GM23338 (cell line): ENCODE measurements around the gene RNU5B-1. TPM values are rescaled to one million over a fixed set of nuclear protein-coding genes. Genes with fewer than 3 reads are reported as not detected.

ENCODE experiments used
- ATAC-seq: fragments of 200-7000 bp; cut with Tn5 transposase; 3 replicates; pipeline ENCODE4 v1.9.1; 2020
- DNase-seq: peaks from one replicate; pipeline ENCODE4 v3.0.0-alpha.2; 2015; ENCODE audit warnings: low spot score
- H2AFZ ChIP-seq: fragments of 200-600 bp; sonication (generic); 2 replicates; pipeline ENCODE4 v1.8.0; 2016; ENCODE audit warnings: antibody characterized with exemption, mild to moderate bottlenecking, moderate library complexity
- H3F3A ChIP-seq: fragments of 200-600 bp; sonication (generic); replicated peaks from 2 replicates; pipeline ENCODE4 v1.8.0; 2017; ENCODE audit warnings: antibody characterized with exemption, mixed run types, low read depth
- H3K27ac ChIP-seq: fragments of 200-600 bp; sonication (generic); 2 replicates; pipeline ENCODE4 v1.6.1; 2016; ENCODE audit warnings: low read depth
- H3K27me3 ChIP-seq: fragments of 200-600 bp; sonication (generic); 2 replicates; pipeline ENCODE4 v1.8.0; 2016; ENCODE audit warnings: mild to moderate bottlenecking, mixed run types, moderate library complexity; ENCODE audit not compliant: insufficient read depth
- H3K36me3 ChIP-seq: fragments of 200-600 bp; sonication (generic); 2 replicates; pipeline ENCODE4 v1.8.0; 2016; ENCODE audit warnings: mild to moderate bottlenecking; ENCODE audit not compliant: insufficient read depth
- H3K4me1 ChIP-seq: fragments of 200-600 bp; sonication (generic); 2 replicates; pipeline ENCODE4 v1.8.0; 2016; ENCODE audit warnings: mild to moderate bottlenecking, moderate library complexity; ENCODE audit not compliant: insufficient read depth
- H3K4me2 ChIP-seq: fragments of 200-600 bp; sonication (generic); 2 replicates; pipeline ENCODE4 v1.7.1; 2017; ENCODE audit warnings: mixed run types
- H3K4me3 ChIP-seq: fragments of 200-600 bp; sonication (generic); 2 replicates; pipeline ENCODE4 v1.6.1; 2016; ENCODE audit warnings: mixed run types
- H3K79me2 ChIP-seq: fragments of 200-600 bp; sonication (generic); replicated peaks from 2 replicates; pipeline ENCODE4 v1.8.0; 2017; ENCODE audit warnings: mild to moderate bottlenecking; ENCODE audit not compliant: insufficient read depth
- H3K9me2 ChIP-seq: fragments of 200-600 bp; sonication (generic); 2 replicates; pipeline ENCODE4 v1.8.0; 2017; ENCODE audit not compliant: insufficient read depth
- H4K20me1 ChIP-seq: fragments of 200-600 bp; sonication (generic); replicated peaks from 2 replicates; pipeline ENCODE4 v1.8.0; 2017; ENCODE audit warnings: mild to moderate bottlenecking; ENCODE audit not compliant: insufficient read depth
- H3K27ac Mint-ChIP-seq: 2 replicates; pipeline ENCODE4 v1.8.0; 2020; ENCODE audit warnings: inconsistent platforms, mild to moderate bottlenecking, moderate library complexity, mixed read lengths
- H3K27me3 Mint-ChIP-seq: 3 replicates; pipeline ENCODE4 v1.8.0; 2022; ENCODE audit warnings: low read depth, mild to moderate bottlenecking, moderate library complexity, mixed read lengths, inconsistent platforms; ENCODE audit not compliant: insufficient read depth, poor library complexity
- H3K36me3 Mint-ChIP-seq: 3 replicates; pipeline ENCODE4 v1.8.0; 2021; ENCODE audit warnings: low read depth, mild to moderate bottlenecking, inconsistent platforms, moderate library complexity, mixed read lengths
- H3K4me1 Mint-ChIP-seq: 3 replicates; pipeline ENCODE4 v1.8.0; 2020; ENCODE audit warnings: mild to moderate bottlenecking, inconsistent platforms, mixed read lengths
- H3K4me3 Mint-ChIP-seq: 3 replicates; pipeline ENCODE4 v1.8.0; 2021; ENCODE audit warnings: moderate library complexity, mild to moderate bottlenecking, inconsistent platforms, mixed read lengths
- H3K9me3 Mint-ChIP-seq: 3 replicates; pipeline ENCODE4 v1.8.0; 2020; ENCODE audit warnings: moderate library complexity, mild to moderate bottlenecking, inconsistent platforms, mixed read lengths
- EZH2 ChIP-seq: fragments of 200-600 bp; sonication (generic); IDR thresholded peaks from one replicate; pipeline ENCODE4 v1.8.0; 2017; ENCODE audit warnings: antibody characterized with exemption, mild to moderate bottlenecking, low read depth; ENCODE audit not compliant: unreplicated experiment
- NANOG ChIP-seq: IDR thresholded peaks from 2 replicates; pipeline ENCODE4 v1.6.1; 2016; ENCODE audit warnings: antibody characterized with exemption, borderline replicate concordance
- REST ChIP-seq: IDR thresholded peaks from one replicate; pipeline ENCODE4 v1.6.1; 2018; ENCODE audit warnings: antibody characterized with exemption; ENCODE audit not compliant: unreplicated experiment
- STAT1 ChIP-seq: IDR thresholded peaks from one replicate; pipeline ENCODE4 v1.6.1; 2016; ENCODE audit warnings: antibody characterized with exemption; ENCODE audit not compliant: unreplicated experiment
- ZNF462 ChIP-seq: fragments of 250-450 bp; sonication (Bioruptor Pico); IDR thresholded peaks from 2 replicates; pipeline ENCODE4 v1.5.0; 2020; ENCODE audit warnings: mild to moderate bottlenecking, moderate library complexity
- polyA plus RNA-seq: library from polyadenylated mRNA; unstranded; fragments of >200 nt; fragmentation: Nextera tagmentation; extraction: Ambion mirVana; gene quantifications from 2 replicates; pipeline ENCODE4 v1.2.1, GENCODE V29; 2016
- total RNA-seq: library from RNA; depleted of rRNA; stranded (reverse); fragments of >200 nt; shearing (Covaris generic); gene quantifications from 2 replicates; pipeline ENCODE4 v1.2.3, GENCODE V29; 2014
- TF ChIP-seq, protein P1 (sequence below): IDR thresholded peaks from 2 replicates; pipeline ENCODE4 v1.6.1; 2016; ENCODE audit warnings: antibody characterized with exemption

The RNU5B-1 gene
- total and polyA plus RNA-seq, 2 experiments from 2014 or later = not detected

GRCh38 chr15:65260968-65261367 is 43.5 kb upstream of the RNU5B-1 start (continued):
- no peak for TF ChIP-seq ZNF462 (CRISPR knock-in tag)
- no peak for TF ChIP-seq NANOG

DNA sequence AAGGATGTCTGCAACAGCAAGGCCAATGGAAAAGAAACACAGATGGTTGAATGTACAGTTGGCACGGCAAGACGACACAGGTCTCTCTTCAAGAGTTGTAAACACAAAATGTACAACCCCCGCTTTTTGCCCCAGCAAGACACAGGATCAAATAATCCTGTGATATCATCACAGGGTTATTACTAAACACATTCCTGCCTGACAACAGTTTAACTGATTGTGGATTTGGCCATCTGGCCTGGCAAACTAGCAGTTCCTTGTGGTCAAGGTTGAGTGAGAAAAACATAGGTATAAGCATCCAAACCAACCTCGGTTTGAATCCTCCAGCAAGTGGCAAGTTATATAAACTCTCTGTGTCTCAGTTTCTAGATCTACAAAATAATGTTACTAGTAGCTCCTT is 41.2 kb upstream of the RNU5B-1 start:
- peaks cover 24% of the 10 kb centered on the region for H3K4me1 ChIP-seq
- peaks cover 2% of the 10 kb centered on the region for H3K27me3 Mint-ChIP-seq
- H3K27ac Mint-ChIP-seq = no peak overlapping the region
- H3F3A ChIP-seq = 0 out of 2 replicates have a peak, but pooled peaks cover 4% of the 10 kb centered on the region
- H3K27me3 ChIP-seq = no peaks in the 10 kb centered on the region
- H3K9me3 Mint-ChIP-seq = no peaks in the 10 kb centered on the region
- H3K9me2 ChIP-seq = 0 out of 2 replicates have a peak, but pooled peaks cover 4% of the 10 kb centered on the region
- H3K4me3 ChIP-seq = no peak overlapping the region
- no peaks in the 10 kb centered on the region for H4K20me1 ChIP-seq
- ATAC-seq (no peak), DNase-seq (no peak)
- no peak overlapping the region for H3K4me3 Mint-ChIP-seq
- H3K27ac ChIP-seq = no peak overlapping the region
- no peak overlapping the region for H2AFZ ChIP-seq
- no peaks in the 10 kb centered on the region for H3K79me2 ChIP-seq
- no peak overlapping the region for H3K4me2 ChIP-seq
- peaks cover 17% of the 10 kb centered on the region for H3K4me1 Mint-ChIP-seq
- H3K36me3 ChIP-seq = no peaks in the 10 kb centered on the region
- H3K36me3 Mint-ChIP-seq = no peaks in the 10 kb centered on the region; the same call in 2 of the 3 replicates
- TF ChIP-seq STAT1 (no peak), EZH2 (no peak), REST (no peak)
- TF ChIP-seq, protein P1, sequence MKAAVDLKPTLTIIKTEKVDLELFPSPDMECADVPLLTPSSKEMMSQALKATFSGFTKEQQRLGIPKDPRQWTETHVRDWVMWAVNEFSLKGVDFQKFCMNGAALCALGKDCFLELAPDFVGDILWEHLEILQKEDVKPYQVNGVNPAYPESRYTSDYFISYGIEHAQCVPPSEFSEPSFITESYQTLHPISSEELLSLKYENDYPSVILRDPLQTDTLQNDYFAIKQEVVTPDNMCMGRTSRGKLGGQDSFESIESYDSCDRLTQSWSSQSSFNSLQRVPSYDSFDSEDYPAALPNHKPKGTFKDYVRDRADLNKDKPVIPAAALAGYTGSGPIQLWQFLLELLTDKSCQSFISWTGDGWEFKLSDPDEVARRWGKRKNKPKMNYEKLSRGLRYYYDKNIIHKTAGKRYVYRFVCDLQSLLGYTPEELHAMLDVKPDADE = no peak
